SJSA1 (cell line): ENCODE results near the gene DYRK1A. TPM values are rescaled to one million over a fixed set of nuclear protein-coding genes. Genes with fewer than 3 reads are reported as not detected.

Source experiments
- DNase-seq, 2 experiments: peaks; one replicate each; pipeline ENCODE4 v3.0.0-alpha.2; 2015 to 2020; ENCODE audit warnings: low spot score in 2 of 2, low read depth in 1 of 2
- H3K27ac ChIP-seq: fragments of 250-450 bp; sonication (Bioruptor Pico); 2 replicates; pipeline ENCODE4 v1.5.1; 2020; ENCODE audit warnings: mild to moderate bottlenecking, moderate library complexity
- H3K27me3 ChIP-seq: fragments of 250-450 bp; sonication (Bioruptor Pico); replicated peaks from 2 replicates; pipeline ENCODE4 v1.5.1; 2020; ENCODE audit warnings: mild to moderate bottlenecking, moderate library complexity
- H3K36me3 ChIP-seq: fragments of 250-450 bp; sonication (Bioruptor Pico); 2 replicates; pipeline ENCODE4 v1.5.1; 2020; ENCODE audit warnings: mild to moderate bottlenecking
- H3K4me1 ChIP-seq: fragments of 250-450 bp; sonication (Bioruptor Pico); replicated peaks from 2 replicates; pipeline ENCODE4 v1.6.1; 2021; ENCODE audit warnings: mild to moderate bottlenecking
- H3K4me3 ChIP-seq: fragments of 250-450 bp; sonication (Bioruptor Pico); 2 replicates; pipeline ENCODE4 v1.5.1; 2020; ENCODE audit warnings: mild to moderate bottlenecking
- H3K9me3 ChIP-seq: fragments of 250-450 bp; sonication (Bioruptor Pico); replicated peaks from 2 replicates; pipeline ENCODE4 v1.5.1; 2020; ENCODE audit warnings: mild to moderate bottlenecking
- total RNA-seq: library from RNA; depleted of rRNA; stranded (reverse); fragments of >200 nt; shearing (Covaris generic); gene quantifications from 2 replicates; pipeline ENCODE4 v1.2.3, GENCODE V29; 2014

Gene DYRK1A
- total RNA-seq, 1 experiment from 2014 or later: 51.3 TPM

- H3K4me1 ChIP-seq: no peaks in the 10 kb centered on the region
- peaks cover 41% of the 10 kb centered on the region for H3K36me3 ChIP-seq
These were observed 123.5 kb downstream of the DYRK1A start for GRCh38 chr21:37490084-37490483.

GRCh38 chr21:37496972-37497371 lies 130.4 kb downstream of the DYRK1A start:
- H3K4me1 ChIP-seq: no peaks in the 10 kb centered on the region

More at GRCh38 chr21:37490084-37490483, 123.5 kb downstream of the DYRK1A start:
- Histone ChIP-seq H3K27me3 (no peaks in the 10 kb centered on the region), H3K27ac (no peak overlapping the region), H3K4me3 (no peak overlapping the region), H3K9me3 (no peaks in the 10 kb centered on the region)
- DNase-seq: no peak

GRCh38 chr21:37498664-37499063 lies 132.1 kb downstream of the DYRK1A start:
- Histone ChIP-seq H3K36me3 (peaks cover 29% of the 10 kb centered on the region), H3K4me3 (no peak overlapping the region), H3K27ac (no peak overlapping the region), H3K9me3 (no peaks in the 10 kb centered on the region), H3K4me1 (0 out of 2 replicates have a peak, but pooled peaks cover 3% of the 10 kb centered on the region), H3K27me3 (no peaks in the 10 kb centered on the region)
- no peak for DNase-seq

More at GRCh38 chr21:37496972-37497371, 130.4 kb downstream of the DYRK1A start:
- H3K36me3 ChIP-seq: peaks cover 31% of the 10 kb centered on the region
- H3K4me3 ChIP-seq: no peak overlapping the region
- no peak overlapping the region for H3K27ac ChIP-seq
- no peaks in the 10 kb centered on the region for H3K9me3 ChIP-seq
- DNase-seq: no peak
- no peaks in the 10 kb centered on the region for H3K27me3 ChIP-seq

GRCh38 chr21:37502947-37503346 lies 136.4 kb downstream of the DYRK1A start:
- H3K4me1 ChIP-seq: peaks cover 10% of the 10 kb centered on the region
- peaks cover 40% of the 10 kb centered on the region for H3K36me3 ChIP-seq
- H3K27ac ChIP-seq: no peak overlapping the region
- H3K9me3 ChIP-seq: no peaks in the 10 kb centered on the region
- H3K27me3 ChIP-seq: no peaks in the 10 kb centered on the region
- H3K4me3 ChIP-seq: no peak overlapping the region
- no peak for DNase-seq

GRCh38 chr21:37503848-37504467 lies 137.4 kb downstream of the DYRK1A start:
- Histone ChIP-seq H3K4me3 (no peak overlapping the region), H3K27me3 (no peaks in the 10 kb centered on the region), H3K9me3 (no peaks in the 10 kb centered on the region), H3K4me1 (peaks cover 10% of the 10 kb centered on the region), H3K36me3 (peaks cover 51% of the 10 kb centered on the region), H3K27ac (peak overlapping the region; percentile 41)
- peak in 1 of 2 experiments; percentile 50 for DNase-seq

- peaks cover 71% of the 10 kb centered on the region for H3K36me3 ChIP-seq
- H3K4me3 ChIP-seq: no peak overlapping the region
- no peaks in the 10 kb centered on the region for H3K27me3 ChIP-seq
- no peaks in the 10 kb centered on the region for H3K9me3 ChIP-seq
- DNase-seq: no peak
- H3K4me1 ChIP-seq: peaks cover 10% of the 10 kb centered on the region
- no peak overlapping the region for H3K27ac ChIP-seq
These were observed 139.4 kb downstream of the DYRK1A start for GRCh38 chr21:37505963-37506362.

GRCh38 chr21:37507716-37508115 lies 141.1 kb downstream of the DYRK1A start:
- no peak for DNase-seq
- Histone ChIP-seq H3K9me3 (no peaks in the 10 kb centered on the region), H3K27me3 (no peaks in the 10 kb centered on the region), H3K27ac (no peak overlapping the region), H3K4me1 (peaks cover 10% of the 10 kb centered on the region), H3K36me3 (peaks cover 84% of the 10 kb centered on the region), H3K4me3 (no peak overlapping the region)

GRCh38 chr21:37508341-37508740 lies 141.8 kb downstream of the DYRK1A start:
- peaks cover 82% of the 10 kb centered on the region for H3K36me3 ChIP-seq
- no peak for DNase-seq
- H3K27ac ChIP-seq: no peak overlapping the region
- H3K4me1 ChIP-seq: peaks cover 8% of the 10 kb centered on the region
- no peak overlapping the region for H3K4me3 ChIP-seq
- no peaks in the 10 kb centered on the region for H3K9me3 ChIP-seq
- H3K27me3 ChIP-seq: no peaks in the 10 kb centered on the region

GRCh38 chr21:37509802-37510393 lies 143.3 kb downstream of the DYRK1A start:
- no peak overlapping the region for H3K27ac ChIP-seq
- no peaks in the 10 kb centered on the region for H3K27me3 ChIP-seq
- no peak overlapping the region for H3K4me3 ChIP-seq
- H3K9me3 ChIP-seq: no peaks in the 10 kb centered on the region
- no peak for DNase-seq
- peaks cover 97% of the 10 kb centered on the region for H3K36me3 ChIP-seq
- no peaks in the 10 kb centered on the region for H3K4me1 ChIP-seq

GRCh38 chr21:37511848-37512247 lies 145.3 kb downstream of the DYRK1A start:
- Histone ChIP-seq H3K27ac (no peak overlapping the region), H3K4me3 (no peak overlapping the region), H3K9me3 (no peaks in the 10 kb centered on the region), H3K27me3 (no peaks in the 10 kb centered on the region), H3K36me3 (peaks cover 94% of the 10 kb centered on the region), H3K4me1 (no peaks in the 10 kb centered on the region)
- no peak for DNase-seq

GRCh38 chr21:37513383-37513782 lies 146.8 kb downstream of the DYRK1A start:
- no peak for DNase-seq
- Histone ChIP-seq H3K36me3 (peaks cover 82% of the 10 kb centered on the region), H3K4me3 (no peak overlapping the region), H3K27me3 (no peaks in the 10 kb centered on the region), H3K27ac (no peak overlapping the region), H3K9me3 (no peaks in the 10 kb centered on the region), H3K4me1 (no peaks in the 10 kb centered on the region)

GRCh38 chr21:37514038-37514667 lies 147.6 kb downstream of the DYRK1A start:
- Histone ChIP-seq H3K36me3 (peaks cover 74% of the 10 kb centered on the region), H3K27me3 (no peaks in the 10 kb centered on the region), H3K4me1 (no peaks in the 10 kb centered on the region), H3K9me3 (no peaks in the 10 kb centered on the region), H3K27ac (no peak overlapping the region), H3K4me3 (no peak overlapping the region)
- DNase-seq: no peak

GRCh38 chr21:37516998-37517397 lies 150.4 kb downstream of the DYRK1A start:
- no peak overlapping the region for H3K4me3 ChIP-seq
- H3K27me3 ChIP-seq: no peaks in the 10 kb centered on the region
- no peak overlapping the region for H3K27ac ChIP-seq
- no peaks in the 10 kb centered on the region for H3K9me3 ChIP-seq
- H3K4me1 ChIP-seq: no peaks in the 10 kb centered on the region
- H3K36me3 ChIP-seq: peaks cover 46% of the 10 kb centered on the region
- no peak for DNase-seq

GRCh38 chr21:37520801-37521200 lies 154.2 kb downstream of the DYRK1A start:
- H3K9me3 ChIP-seq: no peaks in the 10 kb centered on the region
- H3K27me3 ChIP-seq: no peaks in the 10 kb centered on the region
- DNase-seq: no peak
- no peak overlapping the region for H3K27ac ChIP-seq
- peaks cover 12% of the 10 kb centered on the region for H3K36me3 ChIP-seq
- no peak overlapping the region for H3K4me3 ChIP-seq
- H3K4me1 ChIP-seq: peaks cover 4% of the 10 kb centered on the region
